ENCODE measurements around the gene CLK2. TPM values are rescaled to one million over a fixed set of nuclear protein-coding genes. Genes with fewer than 3 reads are reported as not detected.
"Not testable (repeated sequence)": the region's sequence is repeated elsewhere in the genome, so short reads cannot be mapped to it uniquely, and the experiment has no call there.

Gene CLK2
- total RNA-seq, 2 donors from 2014 or later: 69.8 to 82.3 TPM

- 61 to 77% methylated on average over 14 to 28 of the region's 28 CpGs for WGBS, 2 experiments (ENCODE audit: insufficient coverage in 1 of 2, insufficient read length in 1 of 2)
- Mint-ChIP-seq H3K27me3 (ENCODE audit: insufficient read depth) (peaks cover 13% of the 10 kb centered on the region), H3K4me3 (peak overlapping the region; percentile 42), H3K4me1 (peaks cover 23% of the 10 kb centered on the region), H3K27ac (no peak overlapping the region), H3K36me3 (ENCODE audit: low read depth) (peaks cover 24% of the 10 kb centered on the region), H3K9me3 (no peaks in the 10 kb centered on the region)
- peaks cover 7% of the 10 kb centered on the region for H3K4me1 ChIP-seq (ENCODE audit: control insufficient read depth, insufficient read depth, low read length)
- no peaks in the 10 kb centered on the region for H3K27me3 ChIP-seq (ENCODE audit: control insufficient read depth, insufficient read depth, low read length, poor library complexity, severe bottlenecking)
- TF ChIP-seq CTCF (conservative IDR thresholded peaks at IDR 0.05): no peak
- H3K27ac ChIP-seq (ENCODE audit: low read depth, low read length): no peak overlapping the region
- no peak overlapping the region for H3K4me3 ChIP-seq (ENCODE audit: low read length)
- peaks cover 5% of the 10 kb centered on the region for H3K36me3 ChIP-seq (ENCODE audit: control insufficient read depth, insufficient read depth, low read length)
- H3K9ac ChIP-seq (ENCODE audit: extremely low read depth, low read length, poor library complexity, severe bottlenecking): no peak overlapping the region
- no peaks in the 10 kb centered on the region for H3K9me3 ChIP-seq (ENCODE audit: control insufficient read depth, low read length)
- no peak for DNase-seq
These were observed 23.1 kb downstream of the CLK2 start for GRCh38 chr1:155250246-155250632.

- no peak for DNase-seq
- peaks cover 13% of the 10 kb centered on the region for H3K27me3 Mint-ChIP-seq (ENCODE audit: insufficient read depth)
- H3K9me3 Mint-ChIP-seq: no peaks in the 10 kb centered on the region
- no peak overlapping the region for H3K27ac Mint-ChIP-seq
- peaks cover 21% of the 10 kb centered on the region for H3K36me3 Mint-ChIP-seq (ENCODE audit: low read depth)
- Histone ChIP-seq H3K4me3 (ENCODE audit: low read length) (no peak overlapping the region), H3K9me3 (ENCODE audit: control insufficient read depth, low read length) (no peaks in the 10 kb centered on the region), H3K9ac (ENCODE audit: extremely low read depth, low read length, poor library complexity, severe bottlenecking) (no peak overlapping the region), H3K36me3 (ENCODE audit: control insufficient read depth, insufficient read depth, low read length) (peaks cover 5% of the 10 kb centered on the region), H3K4me1 (ENCODE audit: control insufficient read depth, insufficient read depth, low read length) (no peaks in the 10 kb centered on the region), H3K27me3 (ENCODE audit: control insufficient read depth, insufficient read depth, low read length, poor library complexity, severe bottlenecking) (no peaks in the 10 kb centered on the region), H3K27ac (ENCODE audit: low read depth, low read length) (no peak overlapping the region)
- no peak for TF ChIP-seq CTCF (conservative IDR thresholded peaks at IDR 0.05)
- no peak overlapping the region for H3K4me3 Mint-ChIP-seq
- WGBS, 2 experiments (ENCODE audit: insufficient coverage in 1 of 2, insufficient read length in 1 of 2): 92 to 93% methylated on average over 21 to 26 of the region's 26 CpGs
- H3K4me1 Mint-ChIP-seq: peaks cover 14% of the 10 kb centered on the region
These were observed 25.4 kb downstream of the CLK2 start for GRCh38 chr1:155247667-155248553.

DNA sequence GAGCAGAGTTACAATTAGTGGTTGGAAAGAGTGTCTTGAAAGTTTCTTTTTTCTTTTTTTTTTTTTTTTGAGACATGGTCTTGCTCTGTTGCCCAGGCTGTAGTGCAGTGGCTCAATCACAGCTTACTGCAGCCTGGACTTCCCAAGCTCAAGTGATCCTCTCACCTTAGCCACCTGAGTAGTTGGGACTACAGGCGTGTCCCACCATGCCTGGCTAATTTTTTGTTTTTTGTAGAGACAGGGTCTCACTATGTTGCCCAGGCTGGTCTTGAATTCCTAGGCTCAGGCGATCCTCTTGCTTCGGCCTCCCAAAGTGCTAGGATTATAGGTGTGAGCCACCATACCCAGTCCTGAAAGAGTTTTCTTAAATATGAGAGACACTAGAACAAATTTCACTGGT, 26.5 kb downstream of the CLK2 start:
- not testable (repeated sequence) for H3K4me1 ChIP-seq (ENCODE audit: control insufficient read depth, insufficient read depth, low read length); DNase-seq; H3K27ac ChIP-seq (ENCODE audit: low read depth, low read length); H3K27me3 ChIP-seq (ENCODE audit: control insufficient read depth, insufficient read depth, low read length, poor library complexity, severe bottlenecking); H3K36me3 ChIP-seq (ENCODE audit: control insufficient read depth, insufficient read depth, low read length); H3K27ac Mint-ChIP-seq; H3K9ac ChIP-seq (ENCODE audit: extremely low read depth, low read length, poor library complexity, severe bottlenecking); H3K9me3 Mint-ChIP-seq; H3K4me3 Mint-ChIP-seq; H3K4me3 ChIP-seq (ENCODE audit: low read length); H3K9me3 ChIP-seq (ENCODE audit: control insufficient read depth, low read length)
- H3K4me1 Mint-ChIP-seq: peaks cover 14% of the 10 kb centered on the region
- H3K27me3 Mint-ChIP-seq (ENCODE audit: insufficient read depth): peaks cover 13% of the 10 kb centered on the region
- 86 to 99% methylated on average over 3 of the region's 3 CpGs for WGBS, 2 experiments (ENCODE audit: insufficient coverage in 1 of 2, insufficient read length in 1 of 2)
- peaks cover 21% of the 10 kb centered on the region for H3K36me3 Mint-ChIP-seq (ENCODE audit: low read depth)
